Activated CD4-positive, alpha-beta T cell treated with anti-CD3 and anti-CD28 coated beads for 4 hours (primary cell): ENCODE measurements around the gene ASB12.

ENCODE experiments used
- DNase-seq, 2 donors: peaks; one replicate each; pipeline ENCODE4 v3.0.0-alpha.2; 2020

The ASB12 gene

GRCh38 chrX:64184396-64184795 lies 46.0 kb downstream of the ASB12 start:
- no peak for DNase-seq

GRCh38 chrX:64182208-64182607 lies 48.2 kb downstream of the ASB12 start:
- no peak for DNase-seq

GRCh38 chrX:64176876-64177275 lies 53.5 kb downstream of the ASB12 start:
- DNase-seq, result no peak
